ENCODE results near the gene SLC3A2. TPM values are rescaled to one million over a fixed set of nuclear protein-coding genes. Genes with fewer than 3 reads are reported as not detected.
A peak's percentile ranks its signal among the peaks of the same experiment; 100 is the strongest.

Gene SLC3A2
- total and polyA plus RNA-seq, 2 of the 13 experiments (the other 11 are each of a cell fraction or from before 2014, with no cell fraction given) = 213 to 226 TPM

- no peak for TF ChIP-seq TEF (CRISPR knock-in tag; IDR thresholded peaks at IDR 0.05)
- TF ChIP-seq RFX5 (IDR thresholded peaks at IDR 0.05; ENCODE audit: low read depth, low read length) = 0 out of 2 replicates have a peak, but pooled peaks have one; percentile 54
- peak; percentile 64 for TF ChIP-seq ARNT2 (CRISPR knock-in tag; IDR thresholded peaks at IDR 0.05; ENCODE audit: low read depth)
- TF ChIP-seq ZNF282 (IDR thresholded peaks at IDR 0.05; ENCODE audit: partially characterized antibody) = no peak
- TF ChIP-seq NR2F2 (IDR thresholded peaks at IDR 0.05; ENCODE audit: borderline replicate concordance, low read depth) = no peak
- TF ChIP-seq RARA (CRISPR knock-in tag; IDR thresholded peaks at IDR 0.05) = peak; percentile 39; the same call in 1 of the 2 replicates
- TF ChIP-seq ZNF18 (CRISPR knock-in tag; IDR thresholded peaks at IDR 0.05; ENCODE audit: insufficient replicate concordance) = peak; percentile 92
- no peak for TF ChIP-seq ZNF703 (CRISPR knock-in tag; IDR thresholded peaks at IDR 0.05; ENCODE audit: borderline replicate concordance)
- peak; percentile 46 for TF ChIP-seq PHF21A (CRISPR knock-in tag; IDR thresholded peaks at IDR 0.05)
- no peak for TF ChIP-seq IKZF4 (CRISPR knock-in tag; IDR thresholded peaks at IDR 0.05; ENCODE audit: borderline replicate concordance, low read depth, not compliant biosample characterization)
- TF ChIP-seq NFE2 (CRISPR knock-in tag; IDR thresholded peaks at IDR 0.05) = no peak
- TF ChIP-seq CEBPZ (IDR thresholded peaks at IDR 0.05; ENCODE audit: low read length) = no peak
- TF ChIP-seq ISL2 (CRISPR knock-in tag; IDR thresholded peaks at IDR 0.05) = peak; percentile 69
- TF ChIP-seq ZBED4 (CRISPR knock-in tag; IDR thresholded peaks at IDR 0.05; ENCODE audit: borderline replicate concordance) = peak; percentile 65; the same call in 1 of the 2 replicates
- TF ChIP-seq NFRKB (IDR thresholded peaks at IDR 0.05) = peak; percentile 62
- peak; percentile 47; the same call in 1 of the 2 replicates for TF ChIP-seq ZMYM4 (CRISPR knock-in tag; IDR thresholded peaks at IDR 0.05)
- TF ChIP-seq PHF8 (CRISPR knock-in tag; IDR thresholded peaks at IDR 0.05) = peak; percentile 93
These were observed 41.4 kb upstream of the SLC3A2 start, which contains the start of gene WDR74 (continued) for GRCh38 chr11:62839050-62839945.
